ENCODE measurements around the gene IDNK.

The IDNK gene

DNA sequence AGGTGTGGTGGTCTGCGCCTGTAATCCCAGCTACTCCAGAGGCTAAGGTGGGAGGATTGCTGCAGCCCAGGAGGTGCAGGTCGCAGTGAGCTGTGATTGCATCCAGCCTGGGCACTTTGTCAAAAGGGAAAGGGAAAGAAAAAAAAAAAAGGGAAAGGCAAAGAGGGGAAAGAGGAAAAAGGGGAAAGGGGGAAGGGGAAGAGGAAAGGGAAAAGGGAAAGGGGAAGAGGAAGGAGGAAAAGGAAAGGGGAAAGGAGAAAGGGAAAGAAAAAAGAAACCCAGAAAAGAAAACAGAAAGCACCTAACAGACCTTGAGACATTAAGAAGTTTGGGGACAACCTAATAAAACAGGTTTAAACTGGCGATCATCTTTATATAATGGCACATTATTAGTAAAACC is 40.0 kb downstream of the IDNK start:
- Histone ChIP-seq H3K36me3 (ENCODE audit: control insufficient read depth, insufficient read depth, low read length) (no peaks in the 10 kb centered on the region), H3K79me2 (no peaks in the 10 kb centered on the region), H3K27ac (no peak overlapping the region), H2AFZ (no peak overlapping the region), H3K4me2 (ENCODE audit: low read length) (no peak overlapping the region), H3K27me3 (ENCODE audit: control insufficient read depth, insufficient read depth, low read length) (no peaks in the 10 kb centered on the region), H3K9ac (no peak overlapping the region), H3K4me1 (no peaks in the 10 kb centered on the region), H3K4me3 (ENCODE audit: low read depth, low read length) (no peak overlapping the region), H3K9me3 (ENCODE audit: control insufficient read depth, low read length) (no peaks in the 10 kb centered on the region)
- no peak for TF ChIP-seq CTCF (IDR thresholded peaks at IDR 0.05)

DNA sequence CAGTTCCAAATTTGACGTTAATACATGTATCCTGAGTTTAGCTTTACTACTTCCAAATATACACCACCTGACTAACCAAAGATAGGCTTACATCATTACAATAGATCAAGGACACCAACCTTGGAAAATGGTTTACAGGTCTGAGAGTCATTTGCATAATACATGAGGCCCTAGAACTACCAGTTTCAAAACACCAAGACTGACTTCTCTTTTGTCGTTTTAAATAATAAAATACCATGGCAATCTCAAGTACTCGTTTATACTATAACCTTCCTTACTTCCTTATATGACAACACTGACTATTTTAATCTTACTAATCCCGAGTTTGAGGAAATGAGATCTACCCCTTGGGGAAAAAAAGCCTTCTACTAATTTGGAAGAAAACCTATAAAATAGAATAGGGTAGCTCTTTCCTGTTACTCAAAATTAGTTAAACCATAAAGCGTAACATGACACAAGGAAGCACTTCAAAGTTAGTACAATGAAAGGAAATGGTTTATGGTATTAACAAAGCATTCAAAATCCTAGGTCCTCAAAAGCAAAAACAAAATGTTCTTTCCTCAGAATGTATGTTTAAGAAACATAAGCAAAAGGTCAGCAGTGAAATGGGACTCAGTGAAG is 42.7 kb downstream of the IDNK start:
- Histone ChIP-seq H3K27ac (no peak overlapping the region), H3K4me1 (no peaks in the 10 kb centered on the region), H3K4me3 (ENCODE audit: low read depth, low read length) (no peak overlapping the region), H3K27me3 (ENCODE audit: control insufficient read depth, insufficient read depth, low read length) (no peaks in the 10 kb centered on the region), H3K9me3 (ENCODE audit: control insufficient read depth, low read length) (no peaks in the 10 kb centered on the region), H3K36me3 (ENCODE audit: control insufficient read depth, insufficient read depth, low read length) (no peaks in the 10 kb centered on the region), H3K4me2 (ENCODE audit: low read length) (no peak overlapping the region), H3K79me2 (no peaks in the 10 kb centered on the region), H2AFZ (no peak overlapping the region), H3K9ac (no peak overlapping the region)
- no peak for TF ChIP-seq CTCF (IDR thresholded peaks at IDR 0.05)

DNA sequence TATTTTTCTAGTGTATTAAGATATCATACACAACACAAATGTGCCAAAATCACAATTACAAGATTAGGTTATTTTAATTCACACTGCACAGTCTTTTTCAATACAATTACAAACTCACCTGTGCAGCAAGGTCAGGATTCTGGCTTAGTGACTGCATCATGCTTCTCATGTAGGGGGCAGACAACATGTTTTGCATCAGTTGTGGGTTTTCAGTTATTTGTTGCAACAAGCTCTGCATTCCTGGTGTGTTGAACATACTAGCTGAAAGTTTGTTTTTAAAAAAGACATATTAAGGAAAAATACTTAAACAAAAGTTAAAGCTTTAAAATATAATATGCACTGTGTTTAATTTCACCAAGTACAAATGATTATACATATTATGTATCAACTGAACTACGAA is 46.1 kb downstream of the IDNK start:
- no peaks in the 10 kb centered on the region for H3K9me3 ChIP-seq (ENCODE audit: control insufficient read depth, low read length)
- TF ChIP-seq CTCF (IDR thresholded peaks at IDR 0.05), result no peak
- no peaks in the 10 kb centered on the region for H3K79me2 ChIP-seq
- no peaks in the 10 kb centered on the region for H3K4me1 ChIP-seq
- H3K4me3 ChIP-seq (ENCODE audit: low read depth, low read length), result no peak overlapping the region
- H3K36me3 ChIP-seq (ENCODE audit: control insufficient read depth, insufficient read depth, low read length), result no peaks in the 10 kb centered on the region
- H3K9ac ChIP-seq, result no peak overlapping the region
- H3K27ac ChIP-seq, result no peak overlapping the region
- no peaks in the 10 kb centered on the region for H3K27me3 ChIP-seq (ENCODE audit: control insufficient read depth, insufficient read depth, low read length)
- no peak overlapping the region for H2AFZ ChIP-seq
- H3K4me2 ChIP-seq (ENCODE audit: low read length), result no peak overlapping the region

DNA sequence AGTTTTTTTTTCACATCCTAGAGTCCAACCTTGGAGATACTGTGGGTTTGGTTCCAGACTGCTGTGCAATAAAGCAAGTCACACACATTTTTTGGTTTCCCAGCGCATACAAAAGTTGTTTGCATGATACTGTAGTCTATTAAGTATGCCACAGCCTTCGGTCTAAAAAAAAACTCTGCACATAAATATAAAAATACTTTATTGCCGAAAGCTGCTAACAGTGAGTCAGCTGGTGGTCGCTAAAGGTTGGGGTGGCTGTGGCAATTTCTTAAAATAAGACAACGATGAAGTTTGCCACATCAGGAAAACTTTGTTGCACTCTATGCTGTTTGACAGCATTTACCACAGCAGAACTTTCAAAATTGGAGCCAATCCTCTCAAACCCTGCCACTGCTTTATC is 47.4 kb downstream of the IDNK start:
- Histone ChIP-seq H3K9ac (no peak overlapping the region), H3K4me2 (ENCODE audit: low read length) (no peak overlapping the region), H3K4me1 (no peaks in the 10 kb centered on the region), H3K27ac (no peak overlapping the region), H3K9me3 (ENCODE audit: control insufficient read depth, low read length) (no peaks in the 10 kb centered on the region), H3K79me2 (no peaks in the 10 kb centered on the region), H3K27me3 (ENCODE audit: control insufficient read depth, insufficient read depth, low read length) (no peaks in the 10 kb centered on the region), H3K36me3 (ENCODE audit: control insufficient read depth, insufficient read depth, low read length) (no peaks in the 10 kb centered on the region), H2AFZ (no peak overlapping the region), H3K4me3 (ENCODE audit: low read depth, low read length) (no peak overlapping the region)
- TF ChIP-seq CTCF (IDR thresholded peaks at IDR 0.05), result no peak

GRCh38 chr9:83671451-83671850 is 48.5 kb downstream of the IDNK start:
- Histone ChIP-seq H3K27ac (no peak overlapping the region), H3K36me3 (ENCODE audit: control insufficient read depth, insufficient read depth, low read length) (no peaks in the 10 kb centered on the region), H3K27me3 (ENCODE audit: control insufficient read depth, insufficient read depth, low read length) (no peaks in the 10 kb centered on the region), H3K4me1 (no peaks in the 10 kb centered on the region), H3K4me2 (ENCODE audit: low read length) (no peak overlapping the region), H3K79me2 (no peaks in the 10 kb centered on the region), H3K4me3 (ENCODE audit: low read depth, low read length) (no peak overlapping the region), H2AFZ (no peak overlapping the region), H3K9me3 (ENCODE audit: control insufficient read depth, low read length) (no peaks in the 10 kb centered on the region), H3K9ac (no peak overlapping the region)
- TF ChIP-seq CTCF (IDR thresholded peaks at IDR 0.05), result no peak

Data from parathyroid adenoma (tissue), 2 donors.